Rectal smooth muscle tissue (tissue), 1 donor: ENCODE results near the gene ELMO1.

Experiments
- H3K27ac ChIP-seq: one replicate; pipeline ENCODE4 v1.7.0; 2013; ENCODE audit warnings: low read depth, low read length, inconsistent platforms
- H3K27me3 ChIP-seq: one replicate; pipeline ENCODE4 v1.7.0; 2013; ENCODE audit warnings: low read length; ENCODE audit not compliant: control insufficient read depth, insufficient read depth
- H3K36me3 ChIP-seq: one replicate; pipeline ENCODE4 v1.7.0; 2013; ENCODE audit warnings: low read length; ENCODE audit not compliant: control insufficient read depth, insufficient read depth
- H3K4me1 ChIP-seq: one replicate; pipeline ENCODE4 v1.7.0; 2013; ENCODE audit warnings: low read length; ENCODE audit not compliant: control insufficient read depth, insufficient read depth
- H3K4me3 ChIP-seq: one replicate; pipeline ENCODE4 v1.7.0; 2013; ENCODE audit warnings: low read length
- H3K9ac ChIP-seq: one replicate; pipeline ENCODE4 v1.7.0; 2013; ENCODE audit warnings: low read length

ELMO1 gene

GRCh38 chr7:36966039-36966438 is 482.6 kb downstream of the ELMO1 start:
- H3K9ac ChIP-seq, result no peak overlapping the region
- no peaks in the 10 kb centered on the region for H3K27me3 ChIP-seq
- no peaks in the 10 kb centered on the region for H3K36me3 ChIP-seq
- no peak overlapping the region for H3K4me3 ChIP-seq
- H3K4me1 ChIP-seq, result peaks cover 2% of the 10 kb centered on the region
- H3K27ac ChIP-seq, result no peak overlapping the region

DNA sequence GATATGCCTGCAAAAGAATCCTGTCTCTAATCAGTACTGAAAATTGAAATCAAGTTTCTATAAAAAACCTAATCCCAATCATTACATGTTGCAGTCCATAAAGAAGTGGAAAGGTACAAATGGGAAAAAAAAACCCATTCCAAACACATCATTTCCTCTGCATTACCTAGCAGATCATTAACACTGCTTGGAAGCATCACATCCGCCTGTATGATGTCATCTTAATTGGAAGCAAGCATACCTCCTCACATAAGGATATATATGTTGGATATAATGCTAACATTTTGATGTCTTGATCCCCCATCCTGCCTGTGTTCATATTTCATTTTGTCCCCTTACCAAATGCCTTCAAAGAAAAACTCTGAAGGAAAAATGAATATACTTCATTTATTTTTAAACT is 483.0 kb downstream of the ELMO1 start:
- H3K9ac ChIP-seq, result no peak overlapping the region
- H3K4me1 ChIP-seq, result peaks cover 2% of the 10 kb centered on the region
- no peak overlapping the region for H3K4me3 ChIP-seq
- no peaks in the 10 kb centered on the region for H3K36me3 ChIP-seq
- H3K27ac ChIP-seq, result no peak overlapping the region
- no peaks in the 10 kb centered on the region for H3K27me3 ChIP-seq

DNA sequence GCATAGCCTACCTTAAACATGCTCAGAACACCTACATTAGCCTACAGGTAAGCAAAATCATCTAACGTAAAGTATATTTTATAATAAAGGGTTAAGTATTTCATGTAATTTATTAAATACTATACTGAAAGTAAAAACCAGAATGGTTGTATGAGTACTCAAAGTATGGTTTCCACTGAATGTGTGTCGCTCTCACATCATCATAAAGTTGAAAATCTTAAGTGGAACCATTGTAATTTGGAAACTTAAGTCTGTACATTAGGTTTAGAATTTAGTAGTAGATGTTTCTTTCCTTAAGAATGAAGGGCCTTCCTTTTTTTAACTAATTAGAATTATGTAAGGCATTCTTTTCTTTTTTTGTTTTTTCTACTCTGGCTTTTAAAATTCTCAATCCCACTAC is 484.4 kb downstream of the ELMO1 start:
- Histone ChIP-seq H3K4me3 (no peak overlapping the region), H3K36me3 (no peaks in the 10 kb centered on the region), H3K27me3 (no peaks in the 10 kb centered on the region), H3K4me1 (peaks cover 2% of the 10 kb centered on the region), H3K27ac (no peak overlapping the region), H3K9ac (no peak overlapping the region)

- H3K36me3 ChIP-seq, result no peaks in the 10 kb centered on the region
- H3K9ac ChIP-seq, result no peak overlapping the region
- H3K4me1 ChIP-seq, result peaks cover 2% of the 10 kb centered on the region
Observed at GRCh38 chr7:36962367-36962766, 486.3 kb downstream of the ELMO1 start.

DNA sequence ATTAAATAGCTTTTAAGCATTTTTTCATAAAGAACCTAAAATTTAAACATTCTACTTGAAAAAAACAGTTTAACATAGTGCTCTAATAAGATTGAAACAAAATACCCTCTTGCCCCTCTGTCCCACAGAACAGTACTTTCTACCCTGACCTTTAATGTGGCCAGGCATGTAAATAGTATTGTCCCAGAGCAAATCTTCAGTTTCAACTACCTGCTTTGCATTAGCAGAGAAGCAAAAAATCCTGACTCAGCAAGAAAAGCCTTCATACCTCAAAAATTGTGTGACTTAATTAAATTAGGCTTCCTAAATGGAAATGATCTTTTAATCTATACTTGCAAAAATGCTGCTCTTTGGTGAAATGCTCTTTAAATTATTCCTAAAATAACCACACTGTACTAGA is 487.0 kb downstream of the ELMO1 start:
- Histone ChIP-seq H3K9ac (no peak overlapping the region), H3K4me3 (no peak overlapping the region)

More at GRCh38 chr7:36962367-36962766, 486.3 kb downstream of the ELMO1 start:
- no peaks in the 10 kb centered on the region for H3K27me3 ChIP-seq
- H3K4me3 ChIP-seq, result no peak overlapping the region
- H3K27ac ChIP-seq, result no peak overlapping the region

DNA sequence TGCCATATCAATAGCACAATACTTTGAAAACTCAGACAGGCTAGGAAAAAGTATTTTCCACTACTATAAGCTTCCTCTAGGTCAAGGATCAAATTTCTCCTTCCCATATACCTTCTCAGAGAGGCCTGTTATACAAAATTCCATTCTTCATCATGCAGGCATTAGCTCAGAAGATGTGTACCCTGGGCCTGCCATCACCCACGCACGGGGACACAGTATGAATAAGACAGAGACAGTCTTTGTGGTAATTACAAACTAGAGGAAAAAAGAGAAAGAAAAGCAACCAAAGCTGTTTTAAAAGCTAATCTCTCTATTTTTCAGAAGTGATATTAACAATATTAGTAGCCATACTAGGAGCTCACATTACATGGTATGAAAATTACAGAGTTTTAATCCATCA is 487.6 kb downstream of the ELMO1 start:
- no peaks in the 10 kb centered on the region for H3K36me3 ChIP-seq
- no peaks in the 10 kb centered on the region for H3K4me1 ChIP-seq
- no peak overlapping the region for H3K4me3 ChIP-seq
- H3K27ac ChIP-seq, result no peak overlapping the region
- H3K27me3 ChIP-seq, result no peaks in the 10 kb centered on the region
- no peak overlapping the region for H3K9ac ChIP-seq

More for the DNA sequence above, 487.0 kb downstream of the ELMO1 start:
- Histone ChIP-seq H3K27ac (no peak overlapping the region), H3K27me3 (no peaks in the 10 kb centered on the region), H3K4me1 (no peaks in the 10 kb centered on the region), H3K36me3 (no peaks in the 10 kb centered on the region)

GRCh38 chr7:36960105-36960504 is 488.6 kb downstream of the ELMO1 start:
- Histone ChIP-seq H3K4me3 (no peak overlapping the region), H3K9ac (no peak overlapping the region), H3K27ac (no peak overlapping the region), H3K4me1 (no peaks in the 10 kb centered on the region), H3K36me3 (no peaks in the 10 kb centered on the region), H3K27me3 (no peaks in the 10 kb centered on the region)

DNA sequence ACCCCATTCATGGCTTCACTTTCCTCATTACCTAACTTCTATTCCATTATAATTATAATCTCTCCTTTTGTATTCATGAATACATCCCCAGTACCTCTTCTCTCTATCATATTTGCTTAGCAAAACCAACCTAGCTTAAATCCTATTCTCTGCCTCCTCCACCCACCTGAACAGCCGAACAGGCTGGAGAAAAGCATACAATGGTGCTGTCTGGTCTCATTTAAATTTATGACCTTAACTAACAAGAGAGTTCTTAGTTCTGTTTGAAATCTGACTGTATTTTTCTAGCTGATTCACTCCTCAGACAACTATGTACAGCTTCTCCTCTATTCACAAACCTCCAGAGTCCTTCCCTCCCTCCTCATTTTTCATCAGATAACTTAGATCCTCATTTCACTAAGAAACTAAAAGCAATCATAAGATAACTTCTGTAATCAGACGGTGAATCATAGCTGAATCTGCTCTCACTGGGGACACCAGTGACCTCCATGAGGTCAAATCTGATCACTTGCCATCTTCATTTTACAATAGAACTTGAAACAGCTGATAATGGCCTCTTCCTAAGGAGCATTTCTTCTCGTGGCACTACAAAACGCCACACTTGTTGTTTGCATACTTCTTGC is 490.4 kb downstream of the ELMO1 start:
- H3K9ac ChIP-seq, result no peak overlapping the region
- H3K36me3 ChIP-seq, result no peaks in the 10 kb centered on the region
- no peaks in the 10 kb centered on the region for H3K4me1 ChIP-seq
- H3K27me3 ChIP-seq, result no peaks in the 10 kb centered on the region
- no peak overlapping the region for H3K4me3 ChIP-seq
- H3K27ac ChIP-seq, result no peak overlapping the region

GRCh38 chr7:36957620-36958019 is 491.0 kb downstream of the ELMO1 start:
- Histone ChIP-seq H3K27ac (no peak overlapping the region), H3K9ac (no peak overlapping the region), H3K27me3 (no peaks in the 10 kb centered on the region), H3K4me3 (no peak overlapping the region), H3K36me3 (no peaks in the 10 kb centered on the region), H3K4me1 (no peaks in the 10 kb centered on the region)

GRCh38 chr7:36956814-36957213 is 491.9 kb downstream of the ELMO1 start:
- Histone ChIP-seq H3K4me1 (no peaks in the 10 kb centered on the region), H3K9ac (no peak overlapping the region), H3K27me3 (no peaks in the 10 kb centered on the region), H3K36me3 (no peaks in the 10 kb centered on the region), H3K27ac (no peak overlapping the region), H3K4me3 (no peak overlapping the region)

DNA sequence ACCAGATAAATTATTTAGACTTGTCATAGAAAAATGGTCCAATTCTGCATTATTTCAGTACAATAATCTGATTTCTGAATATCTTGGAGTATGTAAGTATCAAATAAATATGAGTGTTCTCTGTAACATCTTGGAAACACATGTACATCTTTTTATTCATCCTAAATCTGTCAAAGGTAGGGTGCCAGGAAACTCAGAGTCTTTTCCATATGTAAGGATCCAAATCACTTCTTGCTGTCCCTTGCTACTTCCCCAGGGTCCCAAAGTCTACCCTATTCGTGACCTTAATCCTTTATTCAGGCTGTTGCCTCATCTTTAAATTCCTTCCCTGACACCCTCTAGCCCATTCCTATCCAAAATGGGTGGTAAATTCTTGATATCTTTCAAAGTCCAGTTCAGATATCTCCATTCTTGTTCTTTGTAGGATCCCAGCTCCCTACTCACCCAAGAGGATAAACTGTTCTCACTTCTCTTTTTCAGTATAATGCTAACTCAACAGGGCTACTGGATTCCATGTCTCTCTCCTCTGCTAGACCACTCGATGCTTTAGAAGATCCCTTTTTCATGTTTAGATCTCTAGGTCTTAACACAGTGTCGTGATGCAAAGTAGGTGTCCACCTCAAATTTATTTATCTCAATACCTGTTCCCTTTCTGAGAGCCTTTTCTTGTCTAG is 493.1 kb downstream of the ELMO1 start:
- H3K27ac ChIP-seq, result no peak overlapping the region
- H3K9ac ChIP-seq, result no peak overlapping the region
- H3K27me3 ChIP-seq, result no peaks in the 10 kb centered on the region
- H3K4me3 ChIP-seq, result no peak overlapping the region
- no peaks in the 10 kb centered on the region for H3K4me1 ChIP-seq
- H3K36me3 ChIP-seq, result no peaks in the 10 kb centered on the region

DNA sequence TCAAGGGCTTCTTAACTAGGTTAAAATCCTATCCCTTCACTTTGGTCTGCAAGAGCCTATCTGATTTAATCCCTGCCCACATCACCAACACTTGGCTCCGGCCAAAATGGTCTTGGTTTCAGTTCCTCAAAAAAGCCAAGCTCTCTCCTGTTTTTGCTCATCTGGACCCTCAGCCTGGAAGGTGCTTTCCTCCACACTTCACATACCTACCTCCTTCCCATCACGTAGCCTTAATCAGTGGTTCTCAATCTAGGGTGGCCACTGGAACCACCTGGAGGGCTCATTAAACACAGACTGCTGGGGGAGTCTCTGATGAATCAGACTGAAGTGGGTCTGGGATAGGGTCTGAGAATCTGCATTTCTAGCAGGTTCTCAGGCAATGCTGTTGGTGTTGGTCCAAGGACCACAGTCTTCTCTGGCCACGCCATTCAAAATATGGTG is 497.4 kb downstream of the ELMO1 start:
- H3K4me1 ChIP-seq, result no peaks in the 10 kb centered on the region
- H3K27ac ChIP-seq, result no peak overlapping the region
- no peaks in the 10 kb centered on the region for H3K27me3 ChIP-seq
- H3K9ac ChIP-seq, result no peak overlapping the region
- no peaks in the 10 kb centered on the region for H3K36me3 ChIP-seq
- H3K4me3 ChIP-seq, result no peak overlapping the region
